Activated CD4-positive, alpha-beta T cell treated with anti-CD3 and anti-CD28 coated beads, Interleukin-2, amount 10 ng/mL, durations not matched to agents 7 days and 5 days (primary cell): ENCODE results near the gene RPUSD2. TPM values are rescaled to one million over a fixed set of nuclear protein-coding genes. Genes with fewer than 3 reads are reported as not detected.
"Not testable (repeated sequence)": the region's sequence is repeated elsewhere in the genome, so short reads cannot be mapped to it uniquely, and the experiment has no call there.

Source experiments
- CTCF ChIA-PET: fragments of 350-600 bp; sonication (Branson Sonifier 250); formaldehyde crosslinking; loops from one replicate; lab custom pipeline; 2021; ENCODE audit warnings: antibody characterized with exemption; lab: Charles Lee
- POLR2A ChIA-PET: fragments of 350-600 bp; sonication (Branson Sonifier 250); formaldehyde crosslinking; loops from one replicate; lab custom pipeline; 2021; ENCODE audit warnings: antibody characterized with exemption; lab: Charles Lee
- DNase-seq: peaks from one replicate; pipeline ENCODE4 v3.0.0-alpha.2; 2020
- H3K27ac Mint-ChIP-seq: one replicate; pipeline ENCODE4 v1.8.0; 2021; ENCODE audit warnings: mild to moderate bottlenecking, moderate library complexity, mixed read lengths
- H3K27me3 Mint-ChIP-seq: one replicate; pipeline ENCODE4 v1.8.0; 2021; ENCODE audit warnings: mixed read lengths
- H3K36me3 Mint-ChIP-seq: one replicate; pipeline ENCODE4 v1.8.0; 2021; ENCODE audit warnings: low read depth, mixed read lengths
- H3K4me1 Mint-ChIP-seq: one replicate; pipeline ENCODE4 v1.8.0; 2021; ENCODE audit warnings: mixed read lengths
- H3K4me3 Mint-ChIP-seq: one replicate; pipeline ENCODE4 v1.8.0; 2021; ENCODE audit warnings: mild to moderate bottlenecking, moderate library complexity, mixed read lengths
- H3K9me3 Mint-ChIP-seq: one replicate; pipeline ENCODE4 v1.8.0; 2021; ENCODE audit warnings: mixed read lengths
- total RNA-seq, 2 experiments: library from RNA; stranded (reverse); gene quantifications; one replicate each; pipeline ENCODE4 v1.2.3, GENCODE V29; 2021

The RPUSD2 gene
- total RNA-seq, 2 experiments from 2014 or later, result 10.0 to 13.0 TPM

DNA sequence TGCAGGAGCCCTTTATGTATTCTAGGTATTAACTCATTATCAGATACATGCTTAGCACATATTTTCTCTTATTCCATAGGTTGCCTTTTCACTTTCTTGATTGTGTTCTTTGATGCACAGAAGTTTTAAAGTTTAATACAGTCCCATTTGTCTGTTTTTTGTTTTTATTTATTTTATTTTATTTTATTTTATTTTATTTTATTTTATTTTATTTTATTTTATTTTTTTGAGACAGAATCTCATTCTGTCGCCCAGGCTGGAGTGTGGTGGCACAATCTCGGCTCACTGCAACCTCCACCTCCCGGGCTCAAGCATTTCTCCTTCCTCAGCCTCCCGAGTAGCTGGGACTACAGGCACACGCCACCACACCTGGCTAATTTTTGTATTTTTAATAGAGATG, 7.8 kb downstream of the RPUSD2 start:
- POLR2A ChIA-PET, H3K4me1 Mint-ChIP-seq, H3K4me3 Mint-ChIP-seq, DNase-seq, H3K9me3 Mint-ChIP-seq, H3K27ac Mint-ChIP-seq, H3K27me3 Mint-ChIP-seq: not testable (repeated sequence)
- peaks cover 24% of the 10 kb centered on the region for H3K36me3 Mint-ChIP-seq
- CTCF ChIA-PET, result interaction anchor here (2.6 kb wide), 1 partner anchor 13 kb away, joined by 7 read pairs; no protein-coding TSS in a partner anchor

DNA sequence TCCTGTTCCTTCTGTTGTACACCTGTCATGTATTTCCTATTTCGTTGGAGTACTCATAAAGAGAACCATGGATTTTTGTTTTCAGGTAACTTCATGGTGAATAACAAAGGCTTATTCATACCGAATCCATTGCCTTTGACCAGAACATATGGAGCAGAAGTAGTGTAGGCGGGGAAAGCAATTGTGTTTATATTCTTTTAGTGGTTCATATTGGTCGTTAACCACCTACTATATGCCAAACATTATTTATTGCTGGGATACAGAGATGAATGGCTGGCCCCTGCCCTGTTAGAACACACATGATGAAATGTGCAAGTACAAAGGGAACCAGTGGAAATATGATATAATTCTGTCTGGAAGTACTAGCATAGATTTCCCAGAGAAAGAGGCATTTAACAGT, 9.8 kb downstream of the RPUSD2 start:
- peaks cover 9% of the 10 kb centered on the region for H3K9me3 Mint-ChIP-seq
- ChIA-PET POLR2A (no interaction called here), CTCF (interaction anchor here (1.7 to 2.6 kb wide), 2 partner anchors 7 to 11 kb away, joined by 4 to 7 read pairs; no protein-coding TSS in a partner anchor)
- no peak overlapping the region for H3K4me3 Mint-ChIP-seq
- H3K27me3 Mint-ChIP-seq, result no peaks in the 10 kb centered on the region
- H3K36me3 Mint-ChIP-seq, result peaks cover 12% of the 10 kb centered on the region
- no peak for DNase-seq
- no peak overlapping the region for H3K27ac Mint-ChIP-seq
- H3K4me1 Mint-ChIP-seq, result peaks cover 4% of the 10 kb centered on the region

DNA sequence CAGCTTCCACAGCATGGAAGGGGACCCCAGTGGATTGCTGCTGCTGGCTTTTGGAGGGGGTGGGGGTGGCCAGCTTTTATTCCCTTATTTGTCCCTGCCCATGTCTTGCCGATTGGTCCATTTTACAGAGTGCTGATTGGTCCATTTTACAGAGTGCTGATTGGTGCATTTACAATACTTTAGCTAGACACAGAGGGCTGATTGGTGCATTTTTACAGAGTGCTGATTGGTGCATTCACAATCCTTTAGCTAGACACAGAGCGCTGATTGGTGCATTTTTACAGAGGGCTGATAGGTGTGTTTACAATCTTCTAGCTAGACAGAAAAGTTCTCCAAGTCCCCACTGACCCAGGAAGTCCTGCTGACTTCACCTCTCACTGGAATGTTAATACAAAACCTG, 12.7 kb downstream of the RPUSD2 start:
- H3K36me3 Mint-ChIP-seq, H3K4me3 Mint-ChIP-seq, H3K4me1 Mint-ChIP-seq, POLR2A ChIA-PET, H3K27ac Mint-ChIP-seq, DNase-seq, H3K27me3 Mint-ChIP-seq, H3K9me3 Mint-ChIP-seq: not testable (repeated sequence)
- CTCF ChIA-PET, result interaction anchor here (0.9 to 1.9 kb wide), 4 partner anchors 9 to 163 kb away, joined by 3 to 4 read pairs (median 3); no protein-coding TSS in a partner anchor

DNA sequence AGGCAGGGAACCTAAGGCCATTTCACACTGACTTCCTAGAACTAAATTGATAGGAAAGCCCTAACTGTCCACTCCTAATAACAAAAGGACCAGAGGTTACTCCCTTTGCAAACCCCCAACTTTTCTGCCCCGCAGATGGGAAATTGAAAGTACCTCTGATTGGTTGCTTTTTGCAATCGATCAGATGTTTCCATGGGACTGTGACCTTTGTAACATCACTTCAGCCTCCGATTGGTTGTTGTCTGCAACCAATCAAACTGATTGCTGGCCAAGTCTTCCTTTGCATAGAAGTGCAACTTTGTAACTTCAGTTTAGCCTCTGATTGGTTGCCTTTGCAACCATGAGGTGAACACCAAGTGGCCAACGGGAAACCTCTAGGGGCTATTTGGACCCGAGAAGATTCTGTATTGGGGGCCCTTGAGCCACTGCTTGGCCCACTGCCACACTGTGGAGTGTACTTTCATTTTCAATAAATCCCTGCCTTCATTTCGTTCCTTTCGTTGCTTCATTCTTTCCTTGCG, 13.7 kb downstream of the RPUSD2 start:
- H3K27ac Mint-ChIP-seq, result peak overlapping the region; percentile 82
- peaks cover 4% of the 10 kb centered on the region for H3K4me1 Mint-ChIP-seq
- H3K36me3 Mint-ChIP-seq, result no peaks in the 10 kb centered on the region
- peak overlapping the region; percentile 15 for H3K4me3 Mint-ChIP-seq
- peaks cover 9% of the 10 kb centered on the region for H3K9me3 Mint-ChIP-seq
- peaks cover 5% of the 10 kb centered on the region for H3K27me3 Mint-ChIP-seq
- peak; percentile 38 for DNase-seq
- ChIA-PET POLR2A (no interaction called here), CTCF (interaction anchor here (0.9 to 1.2 kb wide), 2 partner anchors 10 to 18 kb away, joined by 3 read pairs; no protein-coding TSS in a partner anchor)

DNA sequence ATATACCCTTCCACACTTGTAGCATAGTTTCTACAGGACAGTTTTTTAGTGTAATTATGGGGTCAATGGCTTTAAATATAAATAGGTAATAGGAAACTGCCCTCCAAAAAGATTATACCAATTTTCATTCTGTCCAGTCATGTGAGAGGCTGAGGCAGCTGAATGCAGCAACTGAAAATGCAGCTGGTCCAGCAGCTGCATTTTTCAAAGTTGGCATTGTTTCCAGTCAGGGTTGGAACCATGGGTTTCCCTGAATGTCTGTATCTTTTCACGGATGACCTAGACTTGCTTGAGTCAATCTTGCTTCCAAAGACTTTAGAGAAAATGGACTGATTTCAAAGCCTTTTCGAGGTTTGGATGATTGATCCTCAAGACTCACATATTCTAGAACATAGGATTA, 15.1 kb downstream of the RPUSD2 start:
- Mint-ChIP-seq H3K27me3 (peaks cover 8% of the 10 kb centered on the region), H3K9me3 (peaks cover 9% of the 10 kb centered on the region), H3K4me1 (peaks cover 4% of the 10 kb centered on the region), H3K27ac (no peak overlapping the region), H3K36me3 (no peaks in the 10 kb centered on the region), H3K4me3 (no peak overlapping the region)
- ChIA-PET POLR2A (no interaction called here), CTCF (interaction anchor here (0.6 kb wide), 1 partner anchor 142 kb away, joined by 3 read pairs; no protein-coding TSS in a partner anchor)
- DNase-seq, result no peak

DNA sequence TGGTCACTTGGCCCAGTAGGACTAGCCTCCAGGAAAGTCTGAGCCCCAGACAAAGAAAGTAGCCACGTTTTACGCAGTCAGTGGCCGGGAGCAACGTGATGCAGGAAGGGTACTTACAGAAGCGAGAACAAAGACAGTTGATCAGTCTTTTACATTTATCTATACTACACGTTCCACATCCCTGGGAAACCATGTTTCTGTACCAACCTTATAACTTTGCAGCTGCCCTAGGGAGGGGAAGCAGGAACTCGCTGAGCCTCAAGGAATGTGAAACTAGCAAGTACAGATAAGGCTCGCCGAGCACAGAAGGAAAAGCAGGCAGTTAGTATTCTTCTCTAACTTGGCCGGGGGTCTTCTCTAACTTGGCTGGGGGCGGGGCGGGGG, 21.6 kb downstream of the RPUSD2 start:
- CTCF ChIA-PET, result interaction anchor here (1.1 to 2.0 kb wide), 6 partner anchors 8 to 192 kb away, joined by 3 to 9 read pairs (median 6); partner anchors contain the start of gene CCDC32
- Mint-ChIP-seq H3K4me1 (peaks cover 32% of the 10 kb centered on the region), H3K27ac (no peak overlapping the region), H3K27me3 (peaks cover 9% of the 10 kb centered on the region), H3K36me3 (peaks cover 6% of the 10 kb centered on the region), H3K4me3 (peak overlapping the region; percentile 75), H3K9me3 (no peaks in the 10 kb centered on the region)
- DNase-seq, result no peak
- POLR2A ChIA-PET, result no interaction called here

DNA sequence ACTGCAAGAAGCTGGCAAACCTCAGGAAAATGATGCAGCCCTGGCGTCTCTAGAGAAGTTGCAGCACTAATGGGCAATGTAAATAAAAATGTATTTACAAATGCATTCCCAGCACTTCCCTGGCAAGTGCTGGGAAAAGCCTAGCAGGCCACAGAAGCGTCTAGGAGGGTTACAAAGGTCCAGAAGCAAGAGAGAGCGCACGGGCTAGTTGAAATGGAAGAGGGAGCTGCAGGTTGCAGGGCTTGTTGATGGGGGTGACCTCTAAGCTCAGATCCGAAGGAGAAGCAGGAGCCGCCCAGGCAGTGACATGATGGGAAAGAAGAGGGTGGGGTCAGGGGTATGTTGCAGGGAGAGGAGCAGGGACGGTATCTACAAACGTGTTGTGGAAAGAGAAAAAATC, 22.3 kb downstream of the RPUSD2 start:
- DNase-seq, result no peak
- ChIA-PET POLR2A (no interaction called here), CTCF (interaction anchor here (0.5 to 1.1 kb wide), 2 partner anchors 8 to 29 kb away, joined by 3 to 4 read pairs; no protein-coding TSS in a partner anchor)
- no peaks in the 10 kb centered on the region for H3K9me3 Mint-ChIP-seq
- H3K4me1 Mint-ChIP-seq, result peaks cover 36% of the 10 kb centered on the region
- peaks cover 8% of the 10 kb centered on the region for H3K36me3 Mint-ChIP-seq
- no peak overlapping the region for H3K4me3 Mint-ChIP-seq
- peaks cover 9% of the 10 kb centered on the region for H3K27me3 Mint-ChIP-seq
- H3K27ac Mint-ChIP-seq, result no peak overlapping the region

DNA sequence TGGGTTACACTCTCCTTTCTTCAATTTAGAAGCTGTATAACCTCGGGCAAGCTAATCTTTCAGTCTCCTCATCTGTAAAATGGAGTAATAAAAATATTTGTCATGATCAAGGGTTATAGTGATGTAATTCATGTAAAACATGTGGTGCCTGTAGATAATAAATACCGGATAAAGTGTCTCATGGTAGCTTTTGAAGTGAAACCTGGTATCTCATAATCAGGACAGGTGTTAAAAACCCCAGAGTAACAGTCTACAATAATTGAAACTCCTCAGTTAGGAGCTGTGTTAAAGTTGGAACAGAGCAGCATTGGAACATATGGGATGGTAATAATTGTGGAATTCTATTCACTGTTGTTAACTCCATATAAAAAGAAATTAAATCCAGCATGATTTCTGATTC, 24.1 kb downstream of the RPUSD2 start:
- no peaks in the 10 kb centered on the region for H3K9me3 Mint-ChIP-seq
- H3K36me3 Mint-ChIP-seq, result peaks cover 14% of the 10 kb centered on the region
- peak overlapping the region; percentile 85 for H3K4me3 Mint-ChIP-seq
- H3K27me3 Mint-ChIP-seq, result peaks cover 7% of the 10 kb centered on the region
- peak overlapping the region; percentile 97 for H3K27ac Mint-ChIP-seq
- DNase-seq, result no peak
- H3K4me1 Mint-ChIP-seq, result peaks cover 41% of the 10 kb centered on the region
- ChIA-PET POLR2A (no interaction called here), CTCF (interaction anchor here (1.0 kb wide), 1 partner anchor 12 kb away, joined by 4 read pairs; no protein-coding TSS in a partner anchor)

DNA sequence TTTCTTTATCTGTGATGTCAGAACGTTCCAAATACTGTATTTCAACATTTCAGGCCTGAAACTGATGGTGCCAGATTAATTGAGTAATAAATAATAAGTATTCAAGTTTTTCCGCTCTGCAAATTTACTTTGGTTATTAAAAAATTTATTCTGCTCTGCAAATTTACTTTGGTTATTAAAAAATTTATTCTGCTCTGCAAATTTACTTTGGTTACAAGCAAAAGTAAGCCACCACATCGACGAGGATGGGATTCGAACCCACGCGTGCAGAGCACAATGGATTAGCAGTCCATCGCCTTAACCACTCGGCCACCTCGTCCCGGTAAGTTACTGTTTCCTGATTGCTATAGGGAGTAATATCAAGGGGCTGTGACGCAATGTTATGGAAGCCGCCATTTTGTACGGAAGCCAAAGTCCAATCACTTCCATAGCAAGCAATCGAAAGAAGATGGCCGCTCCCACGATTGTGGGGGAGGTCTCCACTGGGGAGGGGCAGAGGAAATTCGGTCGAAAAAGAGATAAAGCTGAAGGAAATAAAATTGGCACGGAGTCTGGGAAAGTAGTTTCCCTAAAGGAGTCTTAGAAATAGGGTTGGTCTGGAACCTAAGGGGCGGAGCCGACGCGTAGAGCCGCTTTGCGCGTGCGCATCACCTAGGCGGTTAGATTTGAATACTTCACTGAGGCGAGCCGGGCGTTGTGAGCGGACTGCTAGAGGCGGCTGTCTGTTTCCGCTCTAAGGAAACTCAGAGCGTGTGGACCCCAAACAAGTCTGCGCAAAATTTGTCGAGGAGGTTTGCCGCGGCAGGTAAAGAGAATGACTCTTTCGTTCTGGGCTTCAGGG, 24.7 kb downstream of the RPUSD2 start, which contains the start of gene KNL1:
Gene KNL1, plus strand, starts transcription at position 662 of the 841 bp plus-strand sequence. CDS start 8,683 bp downstream, outside the sequence.
- ChIA-PET CTCF (interaction anchor here (0.9 to 1.0 kb wide), 2 partner anchors 12 to 57 kb away, joined by 4 read pairs; no protein-coding TSS in a partner anchor), POLR2A (no interaction called here)
- Mint-ChIP-seq H3K27me3 (peaks cover 7% of the 10 kb centered on the region), H3K4me1 (peaks cover 41% of the 10 kb centered on the region), H3K9me3 (no peaks in the 10 kb centered on the region), H3K4me3 (peak within 1 kb of the TSS; percentile 85), H3K36me3 (peaks cover 14% of the 10 kb centered on the region), H3K27ac (peak within 1 kb of the TSS; percentile 97)
- DNase-seq, result peak; percentile 92

DNA sequence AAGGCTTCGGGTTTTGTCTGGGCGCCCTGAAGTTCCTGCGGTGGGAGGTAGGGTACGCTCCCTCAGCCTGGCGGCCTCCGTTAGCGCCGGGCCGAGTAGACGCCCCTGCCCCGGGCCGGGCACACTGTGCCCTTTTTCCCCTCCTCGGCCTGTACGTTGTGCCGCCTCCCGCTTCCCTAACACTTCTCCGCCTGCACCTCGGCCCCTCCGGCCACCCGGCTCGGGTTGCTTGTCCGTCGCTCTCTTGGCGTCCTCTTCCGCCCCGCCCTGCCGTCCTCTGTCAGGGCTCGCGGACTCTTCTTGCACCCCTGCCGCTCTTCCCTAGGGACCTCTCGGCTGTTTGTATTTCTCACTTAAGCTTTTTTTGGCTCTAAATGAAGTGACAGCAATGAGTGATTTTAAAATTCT, 25.3 kb downstream of the RPUSD2 start:
- CTCF ChIA-PET, result interaction anchor here (0.9 kb wide), 1 partner anchor 56 kb away, joined by 4 read pairs; no protein-coding TSS in a partner anchor

DNA sequence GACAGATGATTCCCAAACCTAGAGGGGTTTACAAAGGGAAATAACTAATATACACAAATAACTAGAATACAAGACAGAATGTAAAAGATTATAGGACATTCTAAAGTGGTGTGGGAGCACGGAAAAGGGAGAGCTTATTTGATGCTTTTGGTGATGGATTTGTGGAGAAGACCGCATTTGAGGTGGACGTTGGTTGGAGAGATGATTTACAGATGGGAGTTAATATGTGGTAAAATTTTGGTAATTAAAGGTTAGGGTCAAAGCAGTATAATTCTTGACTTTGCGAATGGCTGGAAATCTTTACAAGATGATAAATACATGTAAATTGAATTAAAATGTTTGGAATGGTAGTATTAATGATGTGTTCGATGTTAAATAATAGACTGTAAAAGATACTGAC, 26.1 kb downstream of the RPUSD2 start:
- ChIA-PET CTCF (no interaction called here), POLR2A (no interaction called here)
- H3K9me3 Mint-ChIP-seq, result no peaks in the 10 kb centered on the region

More for the DNA sequence above, 25.3 kb downstream of the RPUSD2 start:
- H3K9me3 Mint-ChIP-seq, result no peaks in the 10 kb centered on the region
- H3K27me3 Mint-ChIP-seq, result peaks cover 3% of the 10 kb centered on the region
- H3K27ac Mint-ChIP-seq, result peak overlapping the region; percentile 97
- H3K36me3 Mint-ChIP-seq, result peaks cover 14% of the 10 kb centered on the region
- H3K4me3 Mint-ChIP-seq, result peak overlapping the region; percentile 85
- H3K4me1 Mint-ChIP-seq, result peaks cover 40% of the 10 kb centered on the region
- no peak for DNase-seq
- POLR2A ChIA-PET, result no interaction called here

DNA sequence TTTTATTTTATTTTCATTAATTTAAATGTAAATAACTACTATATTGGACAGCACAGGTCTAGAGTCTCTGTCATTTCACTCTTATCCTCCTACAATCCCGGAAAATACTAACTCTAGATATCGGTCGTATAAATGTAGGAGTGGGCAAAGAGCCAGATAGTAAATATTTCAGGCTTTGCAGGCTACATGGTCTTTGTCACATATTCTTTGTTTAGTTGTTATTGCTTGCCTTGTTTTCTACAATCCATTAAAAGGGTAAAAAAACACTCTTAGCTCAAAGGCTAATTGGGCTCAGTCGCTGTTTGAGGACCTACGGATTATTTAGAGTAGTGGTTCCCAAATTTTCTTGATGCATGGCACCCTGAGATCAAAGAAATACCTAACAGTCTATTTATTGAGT, 26.7 kb downstream of the RPUSD2 start:
- POLR2A ChIA-PET, result no interaction called here
- peaks cover 31% of the 10 kb centered on the region for H3K4me1 Mint-ChIP-seq
- H3K36me3 Mint-ChIP-seq, result peaks cover 19% of the 10 kb centered on the region
- no peak overlapping the region for H3K4me3 Mint-ChIP-seq
- DNase-seq, result no peak
- no peak overlapping the region for H3K27ac Mint-ChIP-seq
- CTCF ChIA-PET, result no interaction called here
- H3K9me3 Mint-ChIP-seq, result no peaks in the 10 kb centered on the region
- H3K27me3 Mint-ChIP-seq, result peaks cover 1% of the 10 kb centered on the region

More for the DNA sequence above, 26.1 kb downstream of the RPUSD2 start:
- peak overlapping the region; percentile 85 for H3K4me3 Mint-ChIP-seq
- peaks cover 14% of the 10 kb centered on the region for H3K36me3 Mint-ChIP-seq
- H3K4me1 Mint-ChIP-seq, result peaks cover 35% of the 10 kb centered on the region
- peaks cover 1% of the 10 kb centered on the region for H3K27me3 Mint-ChIP-seq
- no peak for DNase-seq
- peak overlapping the region; percentile 97 for H3K27ac Mint-ChIP-seq
